ENCODE results near the gene UTS2B. TPM values are rescaled to one million over a fixed set of nuclear protein-coding genes. Genes with fewer than 3 reads are reported as not detected.

Gene UTS2B
- total and polyA plus RNA-seq, 9 of the 15 experiments (the other 6 are each of a cell fraction or from before 2014, with no cell fraction given) = 0.06 TPM; not detected in 8

DNA sequence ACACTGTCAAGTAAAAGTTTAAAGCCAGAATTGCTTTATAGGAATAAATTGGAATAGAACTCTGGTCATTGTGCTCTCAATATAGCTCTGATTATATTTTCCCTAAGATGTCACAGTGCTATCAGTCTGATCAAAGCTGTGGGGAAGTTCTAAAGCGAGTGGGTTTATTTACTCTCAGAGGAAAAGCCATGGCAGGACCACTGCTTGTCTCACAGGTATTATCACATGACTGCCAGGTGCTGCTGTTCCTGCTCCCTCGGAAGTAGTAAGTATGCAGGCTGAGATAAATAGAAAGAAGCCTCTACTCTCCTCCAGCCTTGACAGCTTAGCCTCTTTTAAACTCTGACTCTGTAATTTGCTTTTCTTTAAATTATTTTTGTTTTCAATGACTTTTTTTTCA, 49.1 kb upstream of the UTS2B start (continued):
- no peak for TF ChIP-seq ZNF699 (CRISPR knock-in tag; IDR thresholded peaks at IDR 0.05; ENCODE audit: insufficient replicate concordance)
- TF ChIP-seq XRCC4 (IDR thresholded peaks at IDR 0.05; ENCODE audit: extremely low read depth, insufficient read depth, insufficient read length) = no peak
- TF ChIP-seq CCNT2 (IDR thresholded peaks at IDR 0.05; ENCODE audit: borderline replicate concordance, extremely low read depth, insufficient read length, low read depth, low read length) = no peak

- no peaks in the 10 kb centered on the region for H4K20me1 ChIP-seq (replicated peaks; ENCODE audit: control insufficient read depth, insufficient read depth, low read length)
- no peaks in the 10 kb centered on the region for H3K27me3 ChIP-seq (ENCODE audit: control insufficient read depth in 2 of 2, insufficient read depth in 2 of 2, low read length in 2 of 2)
- peaks cover 38% of the 10 kb centered on the region for H3K36me3 ChIP-seq (ENCODE audit: control insufficient read depth, insufficient read depth, low read length)
- TF ChIP-seq ZBTB8A (IDR thresholded peaks at IDR 0.05; ENCODE audit: partially characterized antibody) (no peak), DPF2 (IDR thresholded peaks at IDR 0.05) (no peak), MCM3 (IDR thresholded peaks at IDR 0.05) (no peak), ATF7 (IDR thresholded peaks at IDR 0.05) (no peak), ZNF778 (CRISPR knock-in tag; IDR thresholded peaks at IDR 0.05) (no peak), ZNF780A (CRISPR knock-in tag; IDR thresholded peaks at IDR 0.05) (no peak), ZNF592 (IDR thresholded peaks at IDR 0.05) (no peak), GATAD2B (IDR thresholded peaks at IDR 0.05; ENCODE audit: borderline replicate concordance) (no peak), TOE1 (IDR thresholded peaks at IDR 0.05; ENCODE audit: borderline replicate concordance) (no peak), TOE1 (CRISPR knock-in tag; IDR thresholded peaks at IDR 0.05; ENCODE audit: borderline replicate concordance, low read depth) (no peak), ZKSCAN1 (IDR thresholded peaks at IDR 0.05; ENCODE audit: low read depth, low read length) (no peak), RBM39 (optimal IDR thresholded peaks at IDR 0.05; ENCODE audit: low read depth, low read length) (no peak), NCOA2 (IDR thresholded peaks at IDR 0.05; ENCODE audit: partially characterized antibody in 2 of 2) (no peak)
- TF ChIP-seq, protein P1, sequence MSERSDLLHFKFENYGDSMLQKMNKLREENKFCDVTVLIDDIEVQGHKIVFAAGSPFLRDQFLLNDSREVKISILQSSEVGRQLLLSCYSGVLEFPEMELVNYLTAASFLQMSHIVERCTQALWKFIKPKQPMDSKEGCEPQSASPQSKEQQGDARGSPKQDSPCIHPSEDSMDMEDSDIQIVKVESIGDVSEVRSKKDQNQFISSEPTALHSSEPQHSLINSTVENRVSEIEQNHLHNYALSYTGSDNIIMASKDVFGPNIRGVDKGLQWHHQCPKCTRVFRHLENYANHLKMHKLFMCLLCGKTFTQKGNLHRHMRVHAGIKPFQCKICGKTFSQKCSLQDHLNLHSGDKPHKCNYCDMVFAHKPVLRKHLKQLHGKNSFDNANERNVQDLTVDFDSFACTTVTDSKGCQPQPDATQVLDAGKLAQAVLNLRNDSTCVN (CRISPR knock-in tag; IDR thresholded peaks at IDR 0.05) = no peak
- in situ Hi-C loops (cut with MboI) = no loop called here
- ATAC-seq = peak; percentile 49
- no peak overlapping the region for H3K27ac ChIP-seq (ENCODE audit: extremely low read depth, low read depth, low read length)
- H2AFZ ChIP-seq (ENCODE audit: low read depth, low read length) = no peak overlapping the region
- no peaks in the 10 kb centered on the region for H3K9me1 ChIP-seq (ENCODE audit: control insufficient read depth, insufficient read depth, low read length)
- peaks cover 0 to 2% of the 10 kb centered on the region in 2 experiments; a peak in 1 of 5 replicates for H3K4me1 ChIP-seq (replicated peaks in 1 of 2; ENCODE audit: control insufficient read depth in 2 of 2, insufficient read depth in 2 of 2, low read length in 2 of 2)
- H3K4me2 ChIP-seq (ENCODE audit: insufficient read depth, low read length) = no peak overlapping the region
- ChIA-PET CTCF (ENCODE audit: low intra/inter-chr PET ratio) (no interaction called here), POLR2A (interaction anchor here (1.2 to 1.4 kb wide), 2 partner anchors 12 to 40 kb away, joined by 3 to 4 read pairs; no protein-coding TSS in a partner anchor)
- no TSS peak for BruUV-seq (replicated peaks)
- H3K4me3 ChIP-seq = no peak overlapping the region
- no peak overlapping the region for H3K9ac ChIP-seq (ENCODE audit: insufficient read depth in 1 of 2, low read depth in 2 of 2, low read length in 2 of 2)
- H3K9me3 ChIP-seq (replicated peaks; ENCODE audit: control insufficient read depth, insufficient read depth, low read depth, low read length) = no peaks in the 10 kb centered on the region
- intact Hi-C loops (cut with micrococcal nuclease) = no loop called here
- H3K79me2 ChIP-seq (ENCODE audit: control insufficient read depth, insufficient read depth, low read length) = no peaks in the 10 kb centered on the region
- no peak for FAIRE-seq
- no peak for DNase-seq (ENCODE audit: extremely low read depth in 1 of 4, low spot score in 3 of 4)
Observed at GRCh38 chr3:191378142-191378812, 48.0 kb upstream of the UTS2B start.

Measured in K562 (cell line).